PC-9 (cell line): ENCODE measurements around the gene ZSCAN10. TPM values are rescaled to one million over a fixed set of nuclear protein-coding genes. Genes with fewer than 3 reads are reported as not detected.

Experiments
- BruUV-seq: library from RNA; stranded (reverse); fragments of 400-500 nt; replicated peaks from 2 replicates; lab custom pipeline; 2021; lab: Mats Ljungman, UMichigan
- CTCF ChIA-PET: fragments of 300-600 bp; sonication (Branson Sonifier 250); formaldehyde crosslinking; loops from one replicate; lab custom pipeline; 2022; ENCODE audit warnings: antibody characterized with exemption; lab: Charles Lee
- POLR2A ChIA-PET: fragments of 300-600 bp; sonication (Branson Sonifier 250); formaldehyde crosslinking; loops from one replicate; lab custom pipeline; 2022; ENCODE audit warnings: antibody characterized with exemption; ENCODE audit not compliant: unreplicated experiment; lab: Charles Lee
- DNase-seq, 2 experiments: peaks; one replicate each; pipeline versions ENCODE4 v3.0.0 to v3.0.0-alpha.2; 2015 to 2022; ENCODE audit warnings: mixed read lengths in 1 of 2
- H2AFZ ChIP-seq: fragments of 200-600 bp; sonication (generic); 2 replicates; pipeline ENCODE4 v1.8.1; 2017; ENCODE audit warnings: antibody characterized with exemption
- H3F3A ChIP-seq: fragments of 200-600 bp; sonication (generic); 2 replicates; pipeline ENCODE4 v1.8.1; 2017; ENCODE audit warnings: antibody characterized with exemption, mild to moderate bottlenecking, low read depth; ENCODE audit not compliant: insufficient read depth
- H3K27ac ChIP-seq: fragments of 200-600 bp; sonication (generic); 2 replicates; pipeline ENCODE4 v1.6.1; 2016; ENCODE audit warnings: mixed run types
- H3K27me3 ChIP-seq: fragments of 200-600 bp; sonication (generic); 2 replicates; pipeline ENCODE4 v1.6.1; 2016; ENCODE audit warnings: low read depth, mixed run types; ENCODE audit not compliant: insufficient read depth
- H3K36me3 ChIP-seq: fragments of 200-600 bp; sonication (generic); 2 replicates; pipeline ENCODE4 v1.6.1; 2016; ENCODE audit warnings: low read depth, mixed run types
- H3K4me1 ChIP-seq: fragments of 200-600 bp; sonication (generic); replicated peaks from 2 replicates; pipeline ENCODE4 v1.6.1; 2016; ENCODE audit warnings: mixed run types; ENCODE audit not compliant: insufficient read depth
- H3K4me2 ChIP-seq: fragments of 200-600 bp; sonication (generic); 2 replicates; pipeline ENCODE4 v1.6.1; 2017; ENCODE audit warnings: mixed run types
- H3K4me3 ChIP-seq: fragments of 200-600 bp; sonication (generic); 2 replicates; pipeline ENCODE4 v1.6.1; 2016; ENCODE audit warnings: mixed run types
- H3K79me2 ChIP-seq: fragments of 200-600 bp; sonication (generic); 2 replicates; pipeline ENCODE4 v1.6.1; 2017; ENCODE audit warnings: low read depth, mixed run types
- H3K9me2 ChIP-seq: fragments of 200-600 bp; sonication (generic); 2 replicates; pipeline ENCODE4 v1.8.1; 2017; ENCODE audit warnings: mild to moderate bottlenecking; ENCODE audit not compliant: insufficient read depth
- H3K9me3 ChIP-seq: fragments of 200-600 bp; sonication (generic); 2 replicates; pipeline ENCODE4 v1.8.1; 2016; ENCODE audit warnings: low read depth; ENCODE audit not compliant: insufficient read depth
- H4K20me1 ChIP-seq: fragments of 200-600 bp; sonication (generic); 2 replicates; pipeline ENCODE4 v1.8.1; 2017; ENCODE audit not compliant: insufficient read depth
- CTCF ChIP-seq: fragments of 200-600 bp; sonication (generic); conservative IDR thresholded peaks from 2 replicates; pipeline ENCODE4 v1.6.1; 2017; ENCODE audit warnings: mixed run types, antibody characterized with exemption, mild to moderate bottlenecking, moderate library complexity
- EZH2 ChIP-seq: fragments of 200-600 bp; sonication (generic); IDR thresholded peaks from 2 replicates; pipeline ENCODE4 v1.8.0; 2017; ENCODE audit warnings: antibody characterized with exemption, low read depth
- intact Hi-C: fragments of 100-400 bp; cut with micrococcal nuclease; formaldehyde crosslinking; loops from one replicate; pipeline ENCODE4 v1.10.0; 2022; ENCODE audit not compliant: unreplicated experiment
- total RNA-seq: library from RNA; stranded (reverse); gene quantifications from 2 replicates; pipeline ENCODE4 v1.2.3, GENCODE V29; 2021

The ZSCAN10 gene
- total RNA-seq, 1 experiment from 2014 or later = not detected

- Histone ChIP-seq H3K9me2 (no peaks in the 10 kb centered on the region), H3K27me3 (no peaks in the 10 kb centered on the region), H3F3A (peaks cover 27% of the 10 kb centered on the region), H4K20me1 (no peaks in the 10 kb centered on the region), H2AFZ (no peak overlapping the region), H3K4me3 (no peak overlapping the region), H3K4me1 (peaks cover 6% of the 10 kb centered on the region), H3K27ac (no peak overlapping the region), H3K36me3 (no peaks in the 10 kb centered on the region), H3K4me2 (no peak overlapping the region), H3K79me2 (no peaks in the 10 kb centered on the region), H3K9me3 (no peaks in the 10 kb centered on the region)
- POLR2A ChIA-PET = interaction anchor here (0.6 to 0.7 kb wide), 2 partner anchors 8 to 106 kb away, joined by 7 to 10 read pairs; no protein-coding TSS in a partner anchor
- TF ChIP-seq CTCF (no peak), EZH2 (no peak)
- intact Hi-C loops = no loop called here
- no peak for DNase-seq
- CTCF ChIA-PET = no interaction called here
- BruUV-seq = no TSS peak
Observed at GRCh38 chr16:3147757-3148104, 48.6 kb upstream of the ZSCAN10 start.

- peak in 1 of 2 experiments; percentile 28 for DNase-seq
- ChIA-PET CTCF (no interaction called here), POLR2A (interaction anchor here (0.6 kb wide), 1 partner anchor 105 kb away, joined by 7 read pairs; no protein-coding TSS in a partner anchor)
- Histone ChIP-seq H3K27ac (no peak overlapping the region), H3K79me2 (no peaks in the 10 kb centered on the region), H3K9me3 (no peaks in the 10 kb centered on the region), H4K20me1 (no peaks in the 10 kb centered on the region), H3K4me1 (peaks cover 6% of the 10 kb centered on the region), H3K27me3 (no peaks in the 10 kb centered on the region), H3K36me3 (no peaks in the 10 kb centered on the region), H3K9me2 (no peaks in the 10 kb centered on the region), H3K4me2 (no peak overlapping the region), H3K4me3 (no peak overlapping the region), H2AFZ (no peak overlapping the region), H3F3A (peaks cover 23% of the 10 kb centered on the region)
- BruUV-seq = no TSS peak
- intact Hi-C loops = no loop called here
- no peak for TF ChIP-seq CTCF
- TF ChIP-seq EZH2 = no peak
Observed at GRCh38 chr16:3147046-3147756, 48.1 kb upstream of the ZSCAN10 start.

GRCh38 chr16:3145660-3146059 lies 46.6 kb upstream of the ZSCAN10 start:
- BruUV-seq = no TSS peak

More at GRCh38 chr16:3145660-3146059, 46.6 kb upstream of the ZSCAN10 start:
- Histone ChIP-seq H3K36me3 (no peaks in the 10 kb centered on the region), H3K27me3 (no peaks in the 10 kb centered on the region), H3K4me2 (no peak overlapping the region), H3K4me3 (no peak overlapping the region), H3K27ac (no peak overlapping the region), H3K79me2 (no peaks in the 10 kb centered on the region), H4K20me1 (no peaks in the 10 kb centered on the region), H3F3A (peaks cover 8% of the 10 kb centered on the region), H3K9me2 (no peaks in the 10 kb centered on the region), H3K9me3 (no peaks in the 10 kb centered on the region), H2AFZ (no peak overlapping the region), H3K4me1 (peaks cover 6% of the 10 kb centered on the region)
- ChIA-PET CTCF (no interaction called here), POLR2A (interaction anchor here (0.7 kb wide), 1 partner anchor 77 kb away, joined by 8 read pairs; no protein-coding TSS in a partner anchor)
- no peak for DNase-seq
- intact Hi-C loops = no loop called here
- TF ChIP-seq CTCF = no peak
- TF ChIP-seq EZH2 = no peak
